GM21576 (cell line): ENCODE measurements around the gene COMT.
"Not testable (repeated sequence)": the region's sequence is repeated elsewhere in the genome, so short reads cannot be mapped to it uniquely, and the experiment has no call there.

ENCODE experiments used
- ATAC-seq: cut with Tn5 transposase; IDR thresholded peaks from one replicate; pipeline ENCODE4 v1.9.1; 2021; ENCODE audit warnings: mild to moderate bottlenecking, moderate library complexity; ENCODE audit not compliant: unreplicated experiment

COMT gene

DNA sequence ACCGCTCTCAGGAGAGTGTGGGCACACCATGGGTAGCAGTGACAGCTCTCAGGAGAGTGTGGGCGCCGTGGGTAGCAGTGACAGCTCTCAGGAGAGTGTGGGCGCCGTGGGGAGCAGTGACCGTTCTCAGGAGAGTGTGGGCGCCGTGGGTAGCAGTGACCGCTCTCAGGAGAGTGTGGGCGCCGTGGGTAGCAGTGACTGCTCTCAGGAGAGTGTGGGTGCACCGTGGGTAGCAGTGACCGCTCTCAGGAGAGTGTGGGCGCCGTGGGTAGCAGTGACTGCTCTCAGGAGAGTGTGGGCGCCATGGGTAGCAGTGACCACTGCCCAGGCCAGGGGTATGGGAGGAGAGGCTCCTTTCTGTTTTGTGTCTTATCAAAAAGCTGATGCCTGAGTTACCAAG lies 33.7 kb upstream of the COMT start:
- ATAC-seq, result not testable (repeated sequence)

DNA sequence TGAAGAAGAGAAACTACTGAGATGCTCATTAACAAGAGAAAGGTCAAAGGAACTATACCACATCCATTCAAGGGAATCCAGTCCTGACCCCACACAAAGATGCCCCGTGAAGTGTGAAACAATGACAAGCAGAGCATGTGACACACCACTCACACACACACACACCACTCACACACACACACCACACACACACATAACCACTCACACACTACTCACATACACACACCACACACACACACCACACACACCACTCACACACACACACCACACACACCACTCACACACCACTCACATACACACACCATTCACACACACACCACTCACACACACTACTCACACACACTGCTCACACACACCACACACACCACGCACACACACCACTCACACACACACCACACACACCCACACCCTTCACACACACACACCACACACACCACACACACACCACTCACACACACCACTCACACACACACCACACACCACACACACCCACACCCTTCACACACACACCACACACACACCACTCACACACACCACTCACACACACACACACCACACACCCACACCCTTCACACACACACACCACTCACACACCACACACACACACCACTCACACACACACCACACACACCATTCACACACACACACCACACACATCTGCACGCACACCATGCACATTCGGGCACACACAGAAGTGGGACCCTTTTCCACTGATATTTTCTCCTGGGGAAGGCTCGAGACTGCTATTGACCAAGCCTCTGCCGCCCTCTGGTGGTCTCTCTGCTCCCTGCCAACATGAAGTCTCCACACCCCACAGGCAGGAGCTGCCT lies 32.0 kb upstream of the COMT start:
- ATAC-seq, result no peak

DNA sequence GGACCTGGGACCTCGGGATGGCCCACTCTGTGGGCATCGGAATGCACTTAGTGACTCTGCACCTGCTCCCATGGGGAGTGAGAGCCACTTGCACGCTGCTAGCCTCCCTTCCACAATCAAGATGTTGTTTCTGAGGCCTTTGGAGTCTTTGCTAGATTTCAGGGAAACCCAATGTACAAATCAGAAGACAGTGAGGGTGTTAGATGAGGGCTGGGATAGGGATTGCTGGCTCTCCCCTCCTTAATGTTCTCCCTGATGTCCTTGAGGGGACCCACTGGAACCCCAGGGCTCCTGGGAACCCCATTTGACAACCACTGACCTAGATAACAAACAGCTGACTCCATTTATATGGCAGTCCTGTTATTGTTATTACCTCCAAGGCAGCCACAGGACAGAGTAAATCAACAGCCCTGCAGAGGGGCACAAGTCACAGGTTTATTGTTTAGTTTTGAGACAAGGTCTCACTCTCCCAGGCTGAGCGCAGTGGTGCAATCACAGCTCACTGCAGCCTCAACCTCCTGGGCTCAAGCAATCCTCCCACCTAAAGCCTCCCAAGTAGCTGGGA lies 31.3 kb upstream of the COMT start:
- ATAC-seq, result no peak

DNA sequence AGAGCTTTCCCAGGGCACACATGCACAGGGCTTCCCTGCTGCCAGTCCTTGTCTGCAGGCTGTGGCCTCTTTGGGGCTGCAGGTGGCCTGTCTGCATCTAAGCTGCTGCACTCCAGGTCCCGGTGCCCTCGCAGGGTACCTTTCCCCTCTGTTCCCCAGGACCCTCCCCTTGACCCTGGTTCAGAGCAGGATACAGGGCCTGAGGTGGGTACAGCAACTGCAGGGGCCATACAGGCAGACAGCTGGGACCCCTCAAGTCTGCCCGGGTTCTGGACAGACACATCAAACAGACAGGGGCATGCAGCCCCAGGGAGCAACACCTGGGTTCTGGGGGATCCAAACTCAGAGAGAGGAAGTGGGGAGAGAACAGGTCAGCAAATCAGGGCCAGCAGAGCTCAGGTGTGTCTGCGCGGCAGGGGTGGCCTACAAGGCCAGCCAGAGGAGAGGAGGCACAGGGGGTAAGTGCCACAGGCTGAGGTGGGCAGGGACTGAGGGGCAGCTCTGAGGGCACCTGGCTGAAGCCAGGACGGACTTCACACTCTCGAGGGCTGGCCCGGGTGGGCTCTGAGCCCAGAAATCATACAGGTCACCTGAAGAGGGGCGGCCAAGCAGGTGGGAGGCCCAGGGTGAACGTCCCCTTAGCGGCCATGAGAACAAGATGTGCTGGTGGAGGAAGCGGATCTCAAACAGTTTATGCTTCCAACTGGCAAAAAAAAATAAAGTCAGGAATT lies 29.9 kb upstream of the COMT start:
- no peak for ATAC-seq

DNA sequence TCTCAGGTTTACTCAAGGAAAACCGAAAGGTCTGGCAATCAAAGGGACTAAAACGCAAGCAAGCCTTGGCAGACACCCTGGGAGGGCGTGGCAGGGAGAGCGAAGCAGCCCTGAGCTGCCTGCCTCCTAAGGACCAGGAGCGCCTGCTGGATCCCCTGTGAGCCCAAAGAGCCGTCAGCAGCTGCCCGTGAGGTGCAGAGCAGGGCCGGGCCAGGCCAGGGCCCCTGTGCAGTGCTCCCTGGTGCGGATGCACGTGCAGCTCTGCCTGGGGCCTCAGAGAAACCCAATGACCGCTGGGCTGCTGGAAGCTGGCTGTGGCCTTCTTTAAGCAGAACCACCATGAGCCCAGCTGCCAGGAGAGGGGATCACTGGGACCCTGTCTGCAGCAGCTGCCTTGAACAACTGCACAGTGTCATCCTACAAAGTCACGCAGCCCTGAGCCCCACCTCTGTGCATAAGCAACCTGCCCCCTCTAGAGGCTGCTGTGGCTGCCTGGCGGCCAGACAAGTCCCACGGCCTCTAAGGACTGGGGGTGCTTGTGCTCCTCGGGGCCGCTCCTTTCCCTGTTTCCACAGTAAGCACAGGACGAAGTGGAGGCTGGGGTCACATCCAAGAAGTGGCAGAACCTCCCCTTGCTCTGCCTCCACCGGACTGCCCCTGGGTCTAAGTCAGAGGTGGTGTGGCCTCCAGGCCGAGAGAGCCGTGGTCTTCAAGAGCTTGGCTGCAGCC lies 29.1 kb upstream of the COMT start:
- ATAC-seq, result no peak

DNA sequence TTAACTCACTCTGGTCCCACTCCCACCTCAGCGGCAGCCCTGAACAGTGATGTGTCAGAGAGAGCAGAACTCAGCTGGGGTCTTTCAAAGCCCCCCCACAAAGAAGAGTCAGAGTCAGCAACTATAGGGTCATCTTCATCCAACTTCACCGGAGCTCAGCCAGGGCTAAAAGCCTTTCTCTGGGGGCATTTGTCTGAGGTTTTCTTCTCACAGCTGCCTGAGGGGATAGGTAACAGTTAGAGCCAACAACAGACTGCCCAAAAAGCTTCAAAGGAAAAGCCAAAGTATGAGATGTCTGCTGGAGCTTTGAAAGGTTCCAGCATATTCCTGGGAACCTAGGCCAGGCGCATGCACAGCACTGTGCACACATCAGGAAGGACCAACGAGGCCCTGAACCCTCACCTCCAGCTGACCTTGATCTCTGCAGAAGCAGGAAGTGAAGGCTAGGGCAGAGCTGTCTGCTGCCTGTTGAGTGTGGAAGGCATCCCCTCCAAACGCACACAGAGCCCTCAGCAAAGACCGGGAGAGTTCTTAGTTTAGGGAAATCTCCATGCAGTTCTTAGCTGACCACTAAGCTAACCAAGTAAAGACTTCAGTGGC lies 28.1 kb upstream of the COMT start:
- no peak for ATAC-seq

DNA sequence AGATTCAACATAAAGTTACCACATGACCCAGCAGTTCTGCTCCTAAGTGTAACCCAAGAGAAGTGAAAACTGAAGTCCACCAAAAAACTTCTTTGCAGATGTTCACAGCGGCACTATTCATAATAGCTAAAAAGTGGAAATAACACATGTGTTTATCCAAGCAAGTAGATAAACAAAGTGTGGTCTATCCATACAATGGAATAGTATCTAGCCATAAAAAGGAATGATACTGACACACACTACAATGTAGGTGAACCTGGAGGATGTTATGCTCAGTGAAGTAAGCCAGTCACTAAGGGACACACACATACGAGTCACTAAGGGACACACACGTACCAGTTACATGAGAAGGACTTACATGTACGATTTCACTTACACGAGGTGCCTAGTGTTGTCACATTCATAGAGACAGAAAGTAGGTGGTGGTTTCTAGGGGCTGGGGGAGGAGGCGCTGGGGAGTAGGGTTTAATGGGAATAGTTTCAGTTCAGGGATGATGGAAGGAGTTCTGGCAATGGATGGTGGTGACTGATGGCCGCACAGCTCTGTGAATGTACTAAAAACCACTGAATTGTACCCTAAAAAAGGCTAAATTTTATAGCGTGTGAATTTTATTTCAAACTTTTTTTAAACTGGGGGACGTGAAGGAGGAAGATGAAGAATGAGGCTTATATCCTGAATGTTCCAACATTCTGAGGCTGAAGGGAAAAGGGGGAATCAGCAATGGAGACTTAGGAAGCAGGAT lies 27.2 kb upstream of the COMT start:
- ATAC-seq, result no peak

DNA sequence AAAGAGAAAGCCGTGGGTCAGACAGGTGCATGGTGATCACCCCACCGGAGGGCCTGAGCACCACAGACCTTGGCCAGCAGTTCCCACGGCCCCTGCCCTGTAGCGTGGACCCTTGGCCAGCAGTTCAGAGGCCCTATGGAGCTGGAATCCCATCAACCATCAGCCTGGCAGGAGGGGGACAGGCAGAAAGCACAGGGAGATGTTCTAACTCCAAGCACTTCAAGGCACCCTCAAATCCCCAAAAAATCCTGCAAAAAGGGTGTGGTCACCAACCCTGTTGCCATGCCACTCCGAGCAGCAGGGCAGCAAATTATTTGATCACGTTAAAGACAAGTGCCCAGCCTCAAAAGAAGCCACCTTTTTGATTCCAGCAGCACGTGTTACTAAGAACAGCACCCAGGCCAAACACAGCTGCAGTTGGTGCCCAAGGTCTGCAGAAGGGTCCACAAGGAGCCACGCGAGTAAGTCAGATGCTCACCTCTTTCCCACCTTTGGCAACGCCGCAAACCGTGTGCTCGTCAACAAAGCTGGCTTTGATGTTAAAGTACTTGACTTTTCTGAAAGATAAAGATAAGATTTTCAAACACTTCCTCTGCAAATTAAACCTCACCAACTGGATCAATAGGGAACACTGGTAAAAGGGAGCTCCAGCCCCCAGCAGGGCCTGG lies 26.2 kb upstream of the COMT start:
- ATAC-seq, result no peak

DNA sequence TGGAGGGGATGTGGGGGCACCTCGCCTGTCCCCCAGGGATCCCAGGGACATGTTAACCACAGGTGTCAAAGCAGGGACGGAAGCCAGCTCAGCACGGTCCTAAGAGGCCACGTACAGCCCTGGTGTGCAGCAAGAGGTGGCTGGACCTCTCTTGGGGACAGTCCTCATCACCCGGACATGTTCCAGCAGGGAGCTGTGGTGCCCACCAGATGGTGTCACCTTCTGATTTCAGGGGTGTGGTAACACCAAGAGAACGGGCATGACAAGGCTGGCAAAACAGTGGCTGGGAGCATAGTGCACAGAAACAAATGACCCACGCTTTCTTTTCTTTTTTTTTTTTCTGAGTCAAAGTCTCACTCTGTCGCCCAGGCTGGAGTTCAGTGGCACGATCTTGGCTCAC lies 25.6 kb upstream of the COMT start:
- ATAC-seq, result no peak

DNA sequence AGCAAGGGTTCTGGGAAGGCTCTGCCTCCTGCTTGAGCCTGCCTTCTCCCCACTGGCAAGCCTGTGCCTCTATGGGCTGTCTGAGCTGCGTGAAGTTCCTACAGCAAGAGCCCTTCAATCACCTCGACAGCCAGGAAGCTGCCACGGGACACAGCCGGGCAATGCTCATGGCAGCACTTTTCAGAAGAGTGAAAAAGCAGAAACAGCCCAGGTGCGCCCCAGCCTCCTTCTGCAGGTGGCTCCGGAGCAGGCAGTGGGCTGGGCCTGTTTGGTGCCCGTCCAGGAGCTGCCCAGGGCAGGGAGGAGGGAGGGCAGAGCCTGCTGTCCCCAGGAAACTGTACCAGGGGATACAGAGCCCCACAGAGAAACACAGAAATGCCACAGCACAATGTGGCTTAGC lies 24.6 kb upstream of the COMT start:
- no peak for ATAC-seq

DNA sequence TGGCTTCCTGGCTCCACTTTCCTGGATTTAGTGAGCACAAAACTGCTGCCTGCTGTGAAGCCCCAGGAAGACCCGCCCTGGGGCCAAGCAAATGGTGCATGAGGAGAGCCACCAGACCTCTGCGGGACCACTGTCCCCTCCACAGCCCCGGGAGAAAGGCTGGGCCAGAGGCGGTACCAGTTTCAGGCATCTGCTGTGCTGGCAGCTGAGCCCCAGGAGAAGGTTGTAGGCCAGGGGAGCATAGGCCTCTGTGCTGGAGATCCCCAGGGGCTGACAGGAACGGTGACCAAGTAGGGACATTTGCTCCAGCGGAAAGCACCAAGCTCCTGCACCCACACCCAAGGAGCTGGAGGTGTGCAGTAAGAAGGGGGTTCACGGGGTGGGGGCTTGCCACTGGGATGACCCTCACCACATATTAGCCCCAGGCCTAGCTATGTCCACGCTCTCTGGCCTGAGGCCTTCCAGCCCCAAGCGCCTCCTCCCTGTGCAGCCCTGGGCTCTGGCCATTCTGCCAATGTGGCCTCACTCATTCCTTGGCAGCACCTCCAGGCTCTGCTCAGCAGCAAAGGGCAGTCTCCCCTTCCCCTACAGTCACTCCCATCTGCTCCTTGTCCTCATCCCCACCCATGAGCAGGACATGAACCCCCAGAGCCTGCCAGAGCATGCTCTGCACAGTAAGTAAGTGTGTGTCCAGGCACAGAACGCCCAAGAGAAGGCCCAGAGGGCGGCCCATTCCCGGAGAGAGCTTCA lies 24.0 kb upstream of the COMT start:
- no peak for ATAC-seq

DNA sequence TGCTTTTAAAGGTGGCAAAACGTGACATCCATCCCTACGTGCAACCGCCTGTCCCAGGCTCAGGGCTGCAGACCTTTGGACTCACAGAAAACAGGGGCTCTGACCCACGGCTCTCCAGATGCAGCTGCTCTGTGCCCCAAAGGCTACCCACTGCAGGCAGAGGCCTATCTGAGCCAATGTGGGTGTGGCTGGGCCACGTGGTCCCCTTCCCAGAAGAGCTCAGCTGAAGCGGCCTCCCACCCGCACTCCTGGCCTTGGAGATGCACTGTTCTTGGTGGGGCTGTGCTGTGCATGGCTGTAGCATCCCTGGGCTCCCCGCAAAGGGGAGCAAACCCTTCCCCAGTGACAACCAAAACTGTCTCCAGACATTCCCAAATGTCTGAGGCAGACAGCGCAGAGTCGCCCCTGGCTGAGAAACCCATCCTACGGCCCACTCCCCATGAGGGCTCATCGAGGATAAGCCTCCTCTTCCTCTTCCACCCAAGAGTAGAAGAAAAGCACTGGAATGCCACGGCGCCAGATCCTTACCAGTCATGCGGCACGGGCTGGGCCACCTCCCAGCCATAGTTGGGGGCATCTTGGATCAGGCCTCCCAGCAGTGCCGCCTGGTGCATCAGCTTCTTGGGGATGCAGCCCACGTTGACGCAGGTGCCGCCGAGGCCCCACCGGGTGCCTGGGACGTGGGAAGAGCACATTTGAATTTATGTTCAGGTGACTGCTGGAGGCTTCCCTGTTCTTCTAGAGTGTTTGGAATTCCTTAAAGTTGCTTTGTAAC lies 23.1 kb upstream of the COMT start:
- no peak for ATAC-seq

DNA sequence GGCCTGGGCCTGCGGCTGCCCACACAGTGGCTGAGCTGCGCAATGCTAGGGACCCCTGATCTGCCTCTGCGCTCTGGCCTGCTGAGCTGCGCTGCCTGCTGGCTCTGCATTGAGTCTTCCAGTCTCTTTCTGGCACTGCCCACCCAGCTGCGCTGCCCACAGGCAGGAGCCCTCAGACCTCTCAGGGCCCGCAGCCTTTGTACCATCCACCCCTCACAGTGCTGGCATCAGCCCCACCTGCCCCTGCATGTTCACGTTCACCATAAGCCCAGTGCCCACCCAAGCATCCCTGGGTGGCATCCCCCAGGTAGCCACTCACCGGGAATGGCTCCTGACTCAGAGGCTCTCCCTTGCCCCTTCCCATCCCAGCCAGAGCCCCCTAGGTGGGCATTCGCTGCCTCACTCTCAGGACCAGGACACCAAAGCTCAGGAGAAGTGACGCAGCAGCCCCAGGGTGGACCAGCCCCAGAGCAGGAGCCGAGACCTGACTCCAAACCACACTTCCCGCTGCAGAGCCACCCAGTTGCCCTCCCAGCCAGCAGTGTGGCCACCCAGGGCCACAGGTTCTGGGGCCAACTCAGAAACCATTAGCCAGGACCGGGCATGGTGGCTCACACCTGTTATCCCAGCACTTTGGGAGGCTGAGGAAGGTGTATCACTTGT lies 21.7 kb upstream of the COMT start:
- no peak for ATAC-seq

DNA sequence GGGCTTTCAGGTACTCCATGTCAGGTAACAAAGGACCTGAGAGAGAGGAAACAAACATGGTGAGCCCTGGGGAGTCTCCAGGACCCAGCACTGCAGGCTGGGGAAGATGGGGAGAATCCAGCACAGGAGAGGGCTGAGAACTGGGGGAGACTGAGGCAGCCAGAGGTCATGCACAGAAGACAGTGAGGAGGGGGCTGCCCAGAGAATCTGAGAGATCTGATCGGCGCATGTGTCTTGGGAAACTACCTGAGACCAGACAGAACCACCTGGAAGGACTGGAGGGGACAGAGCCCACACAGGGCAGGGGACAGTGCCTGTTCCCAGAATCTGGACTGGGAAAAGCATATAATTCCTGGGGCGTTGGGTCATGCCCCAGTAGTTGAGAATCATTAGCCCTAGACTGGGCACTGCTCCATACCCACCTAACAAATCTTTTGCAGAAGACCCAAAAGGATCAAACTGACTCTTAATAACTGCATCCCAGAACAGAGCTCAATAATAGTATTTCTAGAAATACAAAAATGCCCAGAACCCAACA lies 20.0 kb upstream of the COMT start:
- ATAC-seq, result no peak

DNA sequence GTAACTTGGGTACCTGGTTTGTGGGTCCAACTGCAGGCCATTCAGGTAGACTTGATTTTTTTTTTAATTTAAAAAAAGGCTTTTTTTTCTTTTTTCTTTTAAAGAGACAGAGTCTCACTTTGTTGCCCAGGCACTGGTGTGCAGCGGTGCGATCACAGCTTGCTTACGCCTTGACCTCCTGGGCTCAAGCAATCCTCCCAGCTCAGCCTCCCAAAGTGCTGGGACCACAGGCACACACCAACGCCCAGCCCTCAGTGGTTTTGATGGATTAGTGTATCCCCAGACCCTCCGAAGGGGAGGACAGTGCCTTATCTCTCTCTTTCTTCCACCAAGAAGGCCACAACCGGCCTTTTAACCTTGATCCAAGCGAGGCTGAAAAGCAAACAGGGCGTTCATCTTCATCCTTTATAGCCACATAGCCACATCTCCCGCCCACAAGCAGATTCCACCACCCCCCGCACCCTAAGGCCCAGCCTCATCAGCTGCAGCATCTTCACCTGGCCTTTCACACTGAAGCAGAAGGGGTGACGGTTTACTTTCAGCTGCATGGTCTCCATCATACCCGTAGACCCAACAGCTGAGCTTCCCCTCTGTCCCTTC lies 17.6 kb upstream of the COMT start:
- no peak for ATAC-seq

DNA sequence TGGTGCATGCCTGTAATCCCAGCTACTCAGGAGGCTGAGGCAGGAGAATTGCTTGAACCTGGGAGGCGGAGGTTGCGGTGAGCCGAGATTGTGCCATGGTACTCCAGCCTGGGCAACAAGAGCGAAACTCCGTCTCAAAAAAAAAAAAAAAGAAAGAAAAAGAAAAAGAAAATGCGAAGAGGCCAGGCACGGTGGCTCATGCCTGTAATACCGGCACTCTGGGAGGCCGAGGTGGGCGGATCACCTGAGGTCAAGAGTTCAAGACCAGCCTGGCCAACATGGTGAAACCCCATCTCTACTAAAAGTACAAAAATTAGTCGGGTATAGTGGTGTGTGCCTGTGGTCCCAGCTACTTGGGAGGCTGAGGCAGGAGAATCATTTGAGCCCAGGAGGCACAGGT lies 15.5 kb upstream of the COMT start:
- ATAC-seq, result not testable (repeated sequence)

DNA sequence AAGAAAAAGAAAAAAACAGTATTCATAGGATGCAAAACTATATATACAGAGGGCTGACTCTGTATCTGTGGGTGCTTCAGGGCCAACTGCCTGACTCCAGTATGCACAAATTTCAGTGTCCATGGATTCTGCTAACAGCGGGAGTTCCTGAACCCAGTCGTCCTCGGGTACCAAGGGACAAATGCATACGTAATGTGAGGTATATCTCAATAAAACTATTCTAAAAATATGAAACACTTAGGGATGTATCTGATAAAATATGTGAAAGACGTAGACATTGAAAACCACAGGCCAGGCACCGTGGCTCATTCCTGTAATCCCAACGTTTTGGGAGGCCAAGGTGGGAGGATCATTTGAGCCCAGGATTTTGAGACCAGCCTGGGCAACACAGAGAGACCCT lies 13.9 kb upstream of the COMT start:
- ATAC-seq, result no peak
